Measurements from ENCODE around the gene KCNQ5. TPM values are rescaled to one million over a fixed set of nuclear protein-coding genes. Genes with fewer than 3 reads are reported as not detected.

Gene KCNQ5
- total and polyA plus RNA-seq, 2 of the 8 experiments (the other 6 are each of a cell fraction or from before 2014, with no cell fraction given) = 0.83 to 1.2 TPM

DNA sequence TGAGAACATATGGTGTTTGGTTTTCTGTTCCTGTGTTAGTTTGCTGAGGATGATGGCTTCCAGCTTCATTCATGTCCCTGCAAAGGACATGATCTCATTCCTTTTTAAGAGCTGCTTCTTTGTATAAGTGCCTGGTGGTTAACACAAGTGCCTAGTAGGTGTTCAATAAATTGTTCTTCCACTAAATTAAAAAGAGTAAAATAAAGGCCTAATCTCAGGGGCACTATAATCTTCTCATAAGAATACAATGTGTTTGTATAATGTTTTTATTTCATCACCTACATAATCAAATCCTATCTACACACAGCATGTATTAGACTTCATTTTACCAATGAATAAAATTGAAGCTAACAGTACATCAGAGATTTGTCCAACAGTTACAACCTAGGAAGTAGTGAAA is 350.7 kb downstream of the KCNQ5 start:
- DNase-seq (ENCODE audit: low read depth in 1 of 2, low spot score in 2 of 2) (no peak), FAIRE-seq (no peak)
- Histone ChIP-seq H2BK15ac (ENCODE audit: low read length) (no peak overlapping the region), H2BK120ac (replicated peaks; ENCODE audit: low read depth, low read length) (no peak overlapping the region), H3K36me3 (ENCODE audit: control insufficient read depth in 2 of 4, insufficient read depth in 4 of 4, low read length in 3 of 4) (no peaks in the 10 kb centered on the region), H3K9me3 (ENCODE audit: insufficient read depth in 2 of 2, low read depth in 1 of 2, low read length in 1 of 2) (no peaks in the 10 kb centered on the region), H3K4me2 (ENCODE audit: insufficient read depth in 1 of 2, low read depth in 2 of 2, low read length in 2 of 2) (no peak overlapping the region), H3K56ac (replicated peaks; ENCODE audit: insufficient read length, low read depth, low read length) (no peak overlapping the region), H4K5ac (ENCODE audit: insufficient read length, low read depth, low read length) (no peak overlapping the region), H4K91ac (replicated peaks; ENCODE audit: insufficient read length, low read length) (no peak overlapping the region), H4K20me1 (replicated peaks in 1 of 2; ENCODE audit: control insufficient read depth in 1 of 2, insufficient read depth in 2 of 2, low read length in 2 of 2) (no peaks in the 10 kb centered on the region), H2AK5ac (ENCODE audit: low read depth, low read length) (no peak overlapping the region), H3K23me2 (ENCODE audit: low read depth, low read length) (no peaks in the 10 kb centered on the region), H3K4ac (replicated peaks; ENCODE audit: insufficient read length, low read depth, low read length) (no peak overlapping the region), H3K14ac (ENCODE audit: insufficient read length) (no peak overlapping the region), H2BK12ac (ENCODE audit: low read depth, low read length) (no peak overlapping the region), H3K18ac (ENCODE audit: extremely low read depth, low read length) (no peak overlapping the region), H2AFZ (ENCODE audit: low read length) (no peak overlapping the region), H3K79me2 (ENCODE audit: control insufficient read depth in 1 of 2, insufficient read depth in 2 of 2, low read length in 2 of 2) (no peaks in the 10 kb centered on the region), H3K79me1 (ENCODE audit: low read depth, low read length) (no peaks in the 10 kb centered on the region), H2BK5ac (ENCODE audit: low read depth, low read length) (no peak overlapping the region), H3K27me3 (replicated peaks in 1 of 4; ENCODE audit: control insufficient read depth in 3 of 4, extremely low read depth in 1 of 4, insufficient read depth in 3 of 4, low read length in 3 of 4) (no peaks in the 10 kb centered on the region), H4K8ac (ENCODE audit: extremely low read depth, insufficient read depth, low read length) (no peak overlapping the region), H2BK20ac (ENCODE audit: low read length) (no peak overlapping the region), H3K27ac (ENCODE audit: low read depth, low read length) (no peak overlapping the region), H3K4me1 (replicated peaks in 1 of 4; ENCODE audit: control insufficient read depth in 3 of 4, insufficient read depth in 4 of 4, low read length in 3 of 4) (no peaks in the 10 kb centered on the region; a peak in 2 of 7 replicates), H3K23ac (ENCODE audit: insufficient read length) (no peak overlapping the region), H3K9ac (replicated peaks in 1 of 4; ENCODE audit: extremely low read depth in 1 of 4, low read depth in 3 of 4, low read length in 3 of 4) (no peak overlapping the region), H3K4me3 (ENCODE audit: extremely low read depth in 1 of 4, insufficient read depth in 2 of 4, low read depth in 3 of 4, low read length in 4 of 4) (no peak overlapping the region)
- ChIA-PET POLR2A (ENCODE audit: partially characterized antibody) (no interaction called here), CTCF (ENCODE audit: partially characterized antibody) (no interaction called here)
- TF ChIP-seq FOSL1 (IDR thresholded peaks at IDR 0.05; ENCODE audit: insufficient read depth, low read depth, low read length) (no peak), TEAD4 (IDR thresholded peaks at IDR 0.05; ENCODE audit: low read depth, low read length) (no peak), SP1 (IDR thresholded peaks at IDR 0.05; ENCODE audit: low read depth, low read length) (no peak), GABPA (IDR thresholded peaks at IDR 0.05; ENCODE audit: borderline replicate concordance, insufficient read depth, low read length) (no peak), BRCA1 (IDR thresholded peaks at IDR 0.05; ENCODE audit: low read depth, low read length) (no peak), NRF1 (IDR thresholded peaks at IDR 0.05; ENCODE audit: low read depth, low read length) (no peak), SIN3A (conservative IDR thresholded peaks at IDR 0.05 in 1 of 2, IDR thresholded peaks at IDR 0.05 in 1 of 2; ENCODE audit: low read depth in 1 of 2, low read length in 2 of 2) (no peak), JUN (IDR thresholded peaks at IDR 0.05; ENCODE audit: low read depth, low read length) (no peak), CEBPB (IDR thresholded peaks at IDR 0.05; ENCODE audit: low read depth, low read length) (no peak), TAF1 (IDR thresholded peaks at IDR 0.05; ENCODE audit: low read depth, low read length) (no peak)
- TF ChIP-seq, protein P1, sequence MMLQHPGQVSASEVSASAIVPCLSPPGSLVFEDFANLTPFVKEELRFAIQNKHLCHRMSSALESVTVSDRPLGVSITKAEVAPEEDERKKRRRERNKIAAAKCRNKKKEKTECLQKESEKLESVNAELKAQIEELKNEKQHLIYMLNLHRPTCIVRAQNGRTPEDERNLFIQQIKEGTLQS (IDR thresholded peaks at IDR 0.05; ENCODE audit: insufficient read depth, low read depth, low read length) = no peak
- TF ChIP-seq, protein P2, sequence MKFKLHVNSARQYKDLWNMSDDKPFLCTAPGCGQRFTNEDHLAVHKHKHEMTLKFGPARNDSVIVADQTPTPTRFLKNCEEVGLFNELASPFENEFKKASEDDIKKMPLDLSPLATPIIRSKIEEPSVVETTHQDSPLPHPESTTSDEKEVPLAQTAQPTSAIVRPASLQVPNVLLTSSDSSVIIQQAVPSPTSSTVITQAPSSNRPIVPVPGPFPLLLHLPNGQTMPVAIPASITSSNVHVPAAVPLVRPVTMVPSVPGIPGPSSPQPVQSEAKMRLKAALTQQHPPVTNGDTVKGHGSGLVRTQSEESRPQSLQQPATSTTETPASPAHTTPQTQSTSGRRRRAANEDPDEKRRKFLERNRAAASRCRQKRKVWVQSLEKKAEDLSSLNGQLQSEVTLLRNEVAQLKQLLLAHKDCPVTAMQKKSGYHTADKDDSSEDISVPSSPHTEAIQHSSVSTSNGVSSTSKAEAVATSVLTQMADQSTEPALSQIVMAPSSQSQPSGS (IDR thresholded peaks at IDR 0.05; ENCODE audit: low read length) = no peak
- TF ChIP-seq, protein P3, sequence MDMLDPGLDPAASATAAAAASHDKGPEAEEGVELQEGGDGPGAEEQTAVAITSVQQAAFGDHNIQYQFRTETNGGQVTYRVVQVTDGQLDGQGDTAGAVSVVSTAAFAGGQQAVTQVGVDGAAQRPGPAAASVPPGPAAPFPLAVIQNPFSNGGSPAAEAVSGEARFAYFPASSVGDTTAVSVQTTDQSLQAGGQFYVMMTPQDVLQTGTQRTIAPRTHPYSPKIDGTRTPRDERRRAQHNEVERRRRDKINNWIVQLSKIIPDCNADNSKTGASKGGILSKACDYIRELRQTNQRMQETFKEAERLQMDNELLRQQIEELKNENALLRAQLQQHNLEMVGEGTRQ (IDR thresholded peaks at IDR 0.05; ENCODE audit: low read length) = no peak

All from H1 (cell line).